Hindlimb muscle (tissue), 1 donor: Measurements from ENCODE around the gene GOLGA2. TPM values are rescaled to one million over a fixed set of nuclear protein-coding genes. Genes with fewer than 3 reads are reported as not detected.
"Not testable (repeated sequence)": the region's sequence is repeated elsewhere in the genome, so short reads cannot be mapped to it uniquely, and the experiment has no call there.

Source experiments
- DNase-seq: peaks from one replicate; pipeline ENCODE4 v3.0.0-alpha.2; 2013
- polyA plus RNA-seq: library from polyadenylated mRNA; unstranded; fragments of 120-200 nt; gene quantifications from one replicate; pipeline ENCODE4 v1.2.1, GENCODE V29; 2013; ENCODE audit not compliant: insufficient read length

The GOLGA2 gene
- polyA plus RNA-seq, 1 donor = 89.4 TPM

- DNase-seq = no peak
Measured at GRCh38 chr9:128232528-128233428, 43.0 kb downstream of the GOLGA2 start.

GRCh38 chr9:128231638-128232527 lies 43.9 kb downstream of the GOLGA2 start:
- DNase-seq = peak; percentile 85

- not testable (repeated sequence) for DNase-seq
Measured at GRCh38 chr9:128230897-128231296, 44.9 kb downstream of the GOLGA2 start.

GRCh38 chr9:128226412-128226801 lies 49.4 kb downstream of the GOLGA2 start:
- DNase-seq = no peak

- DNase-seq = no peak
Measured at GRCh38 chr9:128225770-128226411, 49.9 kb downstream of the GOLGA2 start.

- DNase-seq = no peak
Measured at GRCh38 chr9:128224877-128225276, 50.9 kb downstream of the GOLGA2 start.

GRCh38 chr9:128222880-128223670 lies 52.7 kb downstream of the GOLGA2 start:
- no peak for DNase-seq

- no peak for DNase-seq
Measured at GRCh38 chr9:128222026-128222425, 53.8 kb downstream of the GOLGA2 start.

GRCh38 chr9:128219831-128220230 lies 56.0 kb downstream of the GOLGA2 start:
- no peak for DNase-seq

- DNase-seq = peak; percentile 68
Measured at GRCh38 chr9:128218518-128219389, 57.1 kb downstream of the GOLGA2 start.

GRCh38 chr9:128218172-128218517 lies 57.7 kb downstream of the GOLGA2 start:
- DNase-seq = no peak

- no peak for DNase-seq
Measured at GRCh38 chr9:128216781-128217553, 58.8 kb downstream of the GOLGA2 start.

GRCh38 chr9:128215491-128216409 lies 60.1 kb downstream of the GOLGA2 start:
- DNase-seq = peak; percentile 53

- DNase-seq = no peak
Measured at GRCh38 chr9:128214571-128215490, 61.0 kb downstream of the GOLGA2 start.

- DNase-seq = no peak
Measured at GRCh38 chr9:128213746-128214497, 61.9 kb downstream of the GOLGA2 start.

- no peak for DNase-seq
Measured at GRCh38 chr9:128211981-128212281, 63.9 kb downstream of the GOLGA2 start.
